Activated T-cell treated with anti-CD3 and anti-CD28 coated beads for 24 hours (primary cell): ENCODE results near the gene SS18L1.

Experiments used
- DNase-seq: peaks from one replicate; pipeline ENCODE4 v3.0.0-alpha.2; 2020; ENCODE audit warnings: low read depth

SS18L1 gene

DNA sequence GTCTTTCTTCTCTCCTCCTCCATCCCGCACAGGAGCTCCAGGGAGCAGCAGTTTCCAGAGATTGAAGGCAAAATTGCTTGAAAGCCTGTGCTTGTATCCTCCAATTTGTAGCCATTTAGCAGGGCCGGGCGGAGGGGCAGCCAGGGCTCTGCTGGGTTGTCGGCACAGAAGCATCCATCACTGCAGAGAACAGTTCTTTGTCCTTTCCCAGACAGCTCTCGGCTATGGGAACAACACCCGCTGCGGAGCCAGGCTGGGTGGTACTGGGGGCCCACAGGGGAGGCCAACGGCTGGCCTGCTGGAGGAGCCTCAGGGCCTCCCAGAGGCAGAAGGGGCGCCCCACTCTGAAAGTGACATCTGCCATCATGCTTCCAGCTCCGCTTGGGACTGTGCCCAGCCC lies 68.7 kb downstream of the SS18L1 start:
- DNase-seq = no peak

DNA sequence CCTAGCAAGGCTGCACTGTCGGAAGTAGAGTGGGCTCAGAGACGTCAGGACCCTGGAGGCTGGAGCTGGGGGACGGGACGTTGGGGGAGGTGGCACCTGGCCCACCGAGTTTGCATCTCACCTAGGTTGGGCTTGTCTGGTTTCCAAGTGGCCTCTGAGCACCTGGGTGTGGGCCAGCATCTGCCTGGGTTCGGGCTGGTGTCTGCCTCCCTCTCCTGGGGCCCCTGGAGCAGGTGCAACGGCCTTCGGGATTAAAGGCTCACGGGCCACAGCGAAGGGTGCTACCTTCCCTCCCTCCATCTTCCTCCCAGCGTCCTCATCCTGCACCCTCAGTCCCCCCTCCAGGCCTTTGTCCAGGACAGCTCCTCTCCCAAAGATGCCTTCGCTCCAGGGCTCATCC lies 70.5 kb downstream of the SS18L1 start:
- DNase-seq = no peak

DNA sequence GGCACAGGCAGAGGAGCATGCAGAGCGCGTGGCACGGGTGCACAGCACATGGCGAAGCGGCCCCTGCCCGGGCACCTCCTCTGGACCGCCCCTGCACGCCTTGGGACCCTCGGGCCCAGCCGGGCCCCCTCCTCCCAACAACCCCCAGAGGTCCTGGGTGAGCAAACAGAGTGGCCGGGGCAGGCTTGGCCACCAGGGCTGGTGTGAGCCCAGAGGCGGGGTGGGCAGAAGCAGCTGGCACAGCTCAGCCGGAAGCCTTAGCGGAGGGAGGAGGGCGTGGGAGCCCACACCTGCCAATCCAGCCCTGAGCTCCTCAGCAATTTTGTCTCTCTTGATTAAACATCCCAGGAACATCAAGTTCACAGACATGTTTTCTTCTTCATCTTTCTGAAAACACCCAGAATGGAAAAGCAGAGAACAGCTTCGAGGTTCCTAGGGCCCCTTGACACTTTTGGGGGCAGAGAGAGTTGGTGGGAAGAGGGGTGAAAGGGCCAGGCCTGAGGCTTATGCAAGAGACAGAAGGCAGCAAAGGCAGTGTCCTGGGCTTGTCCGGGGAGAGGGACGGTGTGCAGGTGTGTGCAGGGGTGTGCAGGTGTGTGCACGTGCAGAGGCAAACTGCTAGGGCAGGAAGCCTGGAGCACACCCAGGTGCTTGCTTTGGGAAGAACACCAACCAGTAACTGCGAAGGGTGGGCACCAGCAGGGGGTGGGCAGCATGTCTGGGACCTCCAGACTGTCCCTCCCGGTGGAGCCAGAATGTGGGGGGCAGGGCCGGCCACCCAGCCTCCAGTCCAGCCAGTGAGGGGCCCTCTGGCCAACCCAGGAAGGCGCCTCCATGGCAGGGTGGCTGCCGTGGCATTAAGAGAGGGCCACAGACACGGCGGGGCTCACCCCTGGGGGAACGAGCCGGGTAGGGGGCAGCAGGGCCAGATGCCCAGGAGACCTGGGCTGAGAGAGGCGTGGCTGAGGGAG lies 71.7 kb downstream of the SS18L1 start:
- no peak for DNase-seq

DNA sequence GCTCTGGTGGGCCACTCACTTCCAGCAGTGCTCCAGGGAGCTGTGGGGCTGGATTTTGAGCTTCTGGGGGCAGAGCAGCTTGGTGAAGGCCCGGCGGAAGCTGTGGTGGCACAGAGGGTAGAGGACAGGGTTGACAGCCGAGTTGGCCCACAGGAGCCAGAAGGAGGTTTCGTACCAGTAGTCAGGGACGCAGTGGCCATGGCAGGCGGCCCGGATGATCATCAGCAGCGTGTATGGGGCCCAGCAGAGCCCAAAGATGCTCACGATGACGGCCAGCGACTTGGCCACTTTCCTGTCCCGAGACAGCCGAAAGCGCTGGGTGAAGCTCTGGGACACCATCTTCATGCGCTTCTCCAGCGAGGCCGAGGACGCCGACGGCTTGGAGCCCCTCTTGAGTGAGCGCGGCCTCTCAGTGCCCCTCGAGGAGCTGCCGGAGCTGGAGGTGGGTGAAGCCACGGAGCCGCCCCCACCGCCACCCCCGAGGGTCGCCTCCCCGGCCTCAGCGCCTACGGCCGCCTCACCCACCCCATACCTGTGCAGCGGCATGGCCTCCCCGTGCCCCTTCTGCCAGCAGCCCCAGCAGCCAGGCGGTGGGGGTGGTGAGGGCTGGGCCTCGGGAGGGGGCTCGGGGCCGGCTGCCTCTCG lies 72.5 kb downstream of the SS18L1 start:
- DNase-seq = no peak

DNA sequence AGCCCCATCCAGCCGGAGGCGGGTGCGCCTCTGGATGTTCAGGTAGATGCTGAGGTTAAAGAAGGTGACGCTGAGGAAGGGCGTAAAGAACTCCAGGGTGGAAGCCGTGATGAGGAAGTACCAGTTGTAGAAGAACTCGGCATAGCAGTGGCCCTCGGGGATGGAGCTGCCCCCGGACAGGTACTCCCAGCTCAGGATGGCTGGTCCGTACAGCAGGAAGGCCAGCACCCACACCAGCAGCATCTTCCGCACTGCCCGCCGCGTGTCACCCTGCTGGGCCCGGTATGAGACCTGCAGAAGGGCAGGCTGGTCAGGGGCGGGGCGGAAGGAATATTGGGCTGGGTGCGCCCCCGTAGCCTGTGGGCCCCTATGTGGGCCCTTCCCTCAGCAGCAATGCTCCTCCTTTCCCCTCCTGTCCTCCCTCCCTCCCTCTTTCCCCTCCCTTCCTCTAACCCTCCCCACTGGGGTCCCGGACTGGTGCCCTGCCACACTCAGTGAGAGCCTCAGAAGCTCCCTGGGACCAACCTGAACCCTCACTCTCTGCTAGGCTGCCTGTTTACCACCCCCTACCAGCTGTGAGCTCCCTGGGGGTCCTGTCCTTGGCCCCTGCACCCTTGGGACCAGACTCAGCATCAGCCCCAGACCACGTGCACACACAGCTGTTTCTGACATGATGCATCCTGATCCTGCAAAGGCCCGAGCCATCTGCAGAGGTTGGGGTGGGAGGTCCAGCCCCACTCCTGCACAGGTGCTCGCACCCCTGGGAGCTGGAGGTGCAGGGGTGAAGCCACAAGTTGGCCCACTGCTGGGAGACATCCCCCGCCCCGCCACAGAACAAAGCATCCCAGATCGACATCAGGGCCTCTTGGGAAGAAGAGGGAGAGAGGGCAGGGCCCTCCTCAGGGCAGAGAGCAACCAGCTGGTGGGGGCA lies 73.3 kb downstream of the SS18L1 start:
- no peak for DNase-seq

DNA sequence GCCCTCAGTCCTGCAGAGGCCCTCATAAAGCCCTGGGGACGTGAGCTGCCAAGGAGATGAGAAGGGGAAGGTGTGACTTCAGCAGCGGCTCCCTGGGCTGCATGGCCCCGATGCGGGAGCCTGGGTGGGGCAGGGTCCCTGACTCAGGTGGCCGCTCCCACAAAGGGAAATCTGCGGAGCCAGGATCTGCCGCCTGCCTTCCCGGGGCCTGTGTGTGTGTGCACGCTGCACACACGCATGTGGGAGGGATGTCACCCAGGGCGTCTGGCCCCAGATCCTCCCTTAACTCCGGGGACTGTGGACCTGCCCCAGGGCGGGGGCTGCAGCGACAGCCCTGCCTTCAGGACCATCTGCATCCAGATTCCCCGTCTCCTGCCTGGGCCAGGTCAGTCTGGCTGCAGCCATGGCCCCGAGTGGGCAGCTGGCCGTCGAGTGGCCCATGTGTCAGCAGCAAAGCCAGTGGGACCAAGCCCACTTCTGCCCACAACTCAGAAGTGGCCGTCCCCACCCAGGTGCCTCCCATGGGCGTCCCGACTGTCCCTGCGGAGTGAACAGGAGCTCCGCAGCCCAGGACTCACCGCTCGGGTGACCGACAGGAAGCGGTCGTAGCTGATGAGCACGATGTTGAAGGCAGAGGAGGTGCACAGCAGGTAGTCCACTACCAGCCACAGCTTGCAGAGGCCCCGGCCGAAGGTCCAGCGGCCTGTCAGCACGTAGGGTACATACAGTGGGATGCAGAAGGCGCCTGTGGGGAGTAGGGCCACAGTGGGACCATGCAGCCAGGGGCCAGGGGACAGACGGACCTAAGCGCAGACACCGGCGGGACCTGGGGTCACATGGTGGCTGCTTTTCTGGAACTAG lies 74.6 kb downstream of the SS18L1 start:
- no peak for DNase-seq

DNA sequence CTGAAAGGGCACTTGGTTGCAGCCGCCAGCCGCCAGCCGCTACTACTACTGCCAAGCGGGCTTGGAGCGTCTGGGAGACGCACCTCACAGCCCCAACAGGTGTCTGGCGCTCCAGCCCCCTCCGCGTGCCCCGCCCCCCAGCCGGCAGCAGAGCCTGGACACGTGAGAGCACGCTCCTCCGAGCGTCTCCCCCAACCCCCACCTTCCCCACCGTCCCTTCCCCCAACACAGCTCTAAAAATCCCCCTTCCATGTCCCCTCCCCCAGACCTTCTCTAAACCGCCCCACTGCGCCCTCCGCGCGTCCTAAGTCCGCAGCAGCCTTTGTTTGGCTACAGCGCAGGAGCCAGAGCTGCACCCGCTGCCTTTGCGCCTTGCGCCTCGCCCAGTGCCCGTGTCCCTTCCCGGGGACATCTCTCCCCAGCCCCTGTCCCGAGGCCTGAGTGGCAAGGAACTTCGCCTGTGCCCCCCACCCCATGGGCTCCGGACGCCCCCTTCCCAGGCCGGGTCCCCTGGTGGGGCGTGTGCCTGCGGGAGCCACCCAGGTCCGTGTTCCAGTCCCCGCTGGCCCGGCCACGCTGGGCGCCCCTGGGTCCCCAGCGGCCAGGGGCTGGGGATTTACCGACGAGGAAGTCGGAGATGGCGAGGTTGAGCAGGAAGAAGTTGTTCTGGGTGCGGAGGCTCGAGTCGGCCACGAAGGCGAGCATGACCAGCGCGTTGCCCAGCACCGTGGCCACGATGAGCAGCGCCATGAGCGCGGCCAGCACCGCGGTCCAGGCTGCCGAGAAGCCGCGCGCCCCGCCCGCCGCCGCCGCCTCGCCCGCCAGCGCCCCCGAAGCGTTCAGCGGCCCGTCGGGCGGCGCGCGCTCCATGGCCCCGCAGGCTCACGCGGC lies 75.8 kb downstream of the SS18L1 start:
- DNase-seq = no peak

DNA sequence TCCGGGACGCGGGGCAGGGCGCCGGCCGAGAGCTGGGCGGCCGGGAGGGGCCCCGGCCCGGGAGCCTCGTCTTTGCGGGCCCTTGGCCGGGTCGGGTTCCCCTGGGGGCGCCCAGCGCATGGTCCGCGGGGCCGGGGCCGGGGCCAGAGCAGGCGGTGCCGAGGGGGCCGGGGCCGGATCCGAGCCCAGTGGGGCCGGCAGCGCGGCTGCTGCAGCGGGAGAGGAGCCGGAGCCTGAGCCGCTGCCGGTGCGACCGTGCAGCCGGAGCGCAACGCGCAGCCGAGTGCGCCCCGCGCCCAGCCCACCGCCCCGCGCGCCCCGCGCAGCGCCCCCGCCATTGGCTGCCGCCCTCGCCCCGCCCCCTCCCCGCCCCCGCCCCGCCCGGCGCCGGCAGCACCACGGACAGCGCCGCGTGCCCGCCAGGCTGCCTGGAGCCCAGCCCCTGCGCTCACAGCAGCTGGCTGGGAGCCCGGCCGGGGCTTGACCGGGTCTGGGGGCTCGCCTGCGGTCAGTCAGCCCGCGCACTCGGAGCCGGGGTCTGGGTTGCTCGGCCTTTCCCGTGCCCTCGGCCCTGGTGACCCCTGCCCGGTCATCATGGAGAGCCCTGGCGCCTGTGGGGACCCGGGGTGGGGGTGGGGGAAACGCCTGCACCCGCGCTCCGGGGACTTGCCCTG lies 76.6 kb downstream of the SS18L1 start, which contains the start of gene HRH3:
TSS of gene HRH3 (minus strand) at position 287 of the 674 bp plus-strand sequence. CDS start 308 bp downstream, outside the sequence.
- DNase-seq = peak; percentile 24

DNA sequence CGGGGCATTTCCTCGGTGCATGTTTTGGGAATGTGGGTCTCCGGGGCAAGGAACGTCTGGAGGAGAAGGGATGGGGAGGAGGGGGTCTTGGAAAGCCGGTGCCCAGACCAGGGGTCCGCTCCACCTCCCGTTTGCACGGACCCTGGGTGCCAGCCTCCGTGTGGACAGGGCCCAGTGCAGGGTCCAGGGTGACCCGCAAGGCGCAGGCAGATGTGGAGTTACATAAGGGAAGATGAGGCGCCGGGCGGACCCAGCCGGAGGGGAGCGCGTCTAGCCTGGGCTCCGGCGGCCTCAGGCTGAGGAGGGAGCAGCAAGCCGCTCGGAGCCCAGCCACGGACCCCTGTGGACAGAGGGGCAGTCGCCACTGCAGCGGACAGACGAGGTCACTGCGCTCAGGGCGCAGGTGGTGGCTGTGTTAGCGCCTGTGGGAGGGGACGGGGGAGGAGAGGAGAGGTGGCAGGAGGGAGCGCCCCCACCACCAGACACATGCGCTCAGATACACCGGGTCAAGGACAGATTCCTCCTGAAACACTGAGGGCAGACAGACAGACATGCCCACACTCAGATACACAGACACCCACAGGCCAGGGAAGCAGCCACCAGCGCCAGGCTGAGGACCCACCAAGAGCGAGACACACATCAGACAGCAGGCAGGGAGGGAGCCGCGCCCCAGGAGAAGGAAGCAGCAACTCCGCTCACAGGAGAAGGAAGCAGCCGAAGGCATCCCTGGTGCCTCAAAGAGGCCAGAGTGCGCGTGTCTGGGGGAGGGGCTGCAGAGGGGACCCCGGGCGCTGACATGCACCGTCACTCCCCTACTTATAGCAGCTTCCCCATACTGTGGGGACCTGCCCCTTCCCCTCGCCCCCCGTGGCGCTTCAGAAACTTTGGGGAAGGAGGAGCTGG lies 77.3 kb downstream of the SS18L1 start:
- no peak for DNase-seq

DNA sequence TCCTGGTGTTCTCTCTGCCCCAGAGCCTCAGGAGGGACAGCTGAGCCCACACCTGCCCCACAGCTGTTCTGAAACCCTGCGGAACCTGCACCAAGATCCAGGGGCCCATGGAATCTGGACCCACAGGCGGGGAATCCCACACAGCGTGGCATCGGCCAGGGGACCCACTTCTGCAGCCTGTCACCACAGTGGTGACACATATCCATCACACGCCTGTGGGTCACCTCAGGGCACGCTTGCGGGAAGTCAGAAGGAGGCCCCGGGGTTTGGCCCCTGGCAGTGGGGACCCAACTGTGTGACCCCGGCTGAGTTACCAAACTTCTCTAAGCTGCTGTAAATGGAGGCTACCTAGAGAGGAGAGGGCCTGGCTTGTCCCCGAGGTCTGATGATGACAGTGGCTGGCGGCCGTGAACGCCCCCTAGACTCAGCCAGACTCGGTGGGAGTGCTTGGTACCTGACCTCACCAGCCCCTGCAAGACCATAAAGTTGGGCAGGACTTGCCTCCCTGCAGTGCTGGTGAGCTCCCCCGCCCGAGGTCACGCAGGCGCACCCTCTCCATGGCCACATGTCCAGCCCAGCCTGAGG lies 78.8 kb downstream of the SS18L1 start:
- DNase-seq = no peak

DNA sequence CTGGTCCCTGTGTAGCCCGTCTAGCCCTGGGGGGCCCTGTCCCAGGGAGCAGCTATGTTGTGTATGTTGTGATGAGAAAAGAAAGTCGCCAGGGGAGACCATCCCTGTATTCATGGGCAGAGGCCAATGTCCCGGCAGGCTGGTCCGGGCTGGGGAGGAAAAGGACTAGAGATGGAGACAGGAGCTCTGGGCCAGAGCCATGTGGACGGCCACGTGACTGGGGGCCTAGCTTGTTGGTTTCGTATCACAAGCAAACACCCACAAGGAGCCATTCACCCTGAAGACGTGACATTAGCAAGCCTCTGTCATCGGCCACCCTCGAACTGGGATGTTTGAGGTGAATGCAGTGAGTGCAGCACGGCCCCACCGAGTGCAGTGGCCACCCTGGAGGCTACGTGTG lies 79.4 kb downstream of the SS18L1 start:
- DNase-seq = no peak

DNA sequence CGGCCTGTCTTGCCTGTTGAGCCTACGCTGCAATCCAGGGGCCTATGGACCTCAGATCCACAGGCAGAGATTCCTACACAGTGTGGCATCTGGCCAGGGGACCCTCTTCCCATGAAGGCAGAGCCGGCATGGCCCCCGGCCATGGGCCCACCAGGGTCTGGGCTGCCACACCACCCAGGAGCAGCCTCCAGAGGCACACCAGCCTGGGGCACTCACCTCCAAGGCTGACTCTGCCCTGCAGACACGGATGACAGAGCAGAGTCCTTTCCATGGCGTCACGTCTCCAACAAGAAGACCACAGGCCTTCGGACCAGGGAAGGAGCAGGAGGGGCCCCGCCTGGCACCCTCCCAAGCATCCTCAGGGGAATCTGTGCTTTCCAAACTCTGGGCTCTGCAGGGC lies 80.0 kb downstream of the SS18L1 start:
- DNase-seq = no peak

DNA sequence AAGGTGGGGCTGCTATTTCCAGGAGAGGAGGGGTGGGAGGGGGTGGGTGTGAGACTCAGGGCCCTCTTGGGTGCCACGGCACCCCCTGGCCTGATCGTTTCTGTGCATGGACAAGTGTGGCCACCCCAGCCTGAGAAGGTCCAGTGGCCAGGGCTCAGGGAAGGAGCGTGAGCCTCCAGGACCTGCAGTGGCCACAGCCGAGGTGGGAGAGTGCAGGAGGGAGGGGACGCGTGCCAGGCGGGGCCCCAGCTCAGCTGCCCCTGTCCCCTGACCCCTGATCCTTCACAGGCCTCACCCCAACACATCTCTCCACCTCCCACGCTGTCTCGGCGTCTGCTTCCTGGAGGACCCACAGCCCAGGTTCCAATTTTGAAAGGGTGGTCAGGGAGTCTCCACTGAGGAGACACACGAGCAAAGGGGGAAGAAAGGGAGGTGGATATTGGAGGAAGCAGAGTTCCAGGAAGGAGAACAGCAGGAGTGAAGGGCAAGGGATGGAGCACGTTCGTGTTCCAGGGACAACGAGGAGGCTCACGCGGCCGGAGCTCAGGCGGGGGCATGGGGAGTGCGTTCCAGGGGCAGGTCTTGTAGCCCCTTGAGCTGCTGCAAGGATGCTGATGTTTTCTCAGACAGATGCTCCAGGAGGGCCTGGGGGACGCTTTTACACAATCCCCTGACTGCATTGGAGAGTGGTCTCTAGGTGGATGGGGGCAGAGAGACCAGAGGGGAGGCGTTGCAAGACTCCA lies 80.7 kb downstream of the SS18L1 start:
- DNase-seq = no peak

DNA sequence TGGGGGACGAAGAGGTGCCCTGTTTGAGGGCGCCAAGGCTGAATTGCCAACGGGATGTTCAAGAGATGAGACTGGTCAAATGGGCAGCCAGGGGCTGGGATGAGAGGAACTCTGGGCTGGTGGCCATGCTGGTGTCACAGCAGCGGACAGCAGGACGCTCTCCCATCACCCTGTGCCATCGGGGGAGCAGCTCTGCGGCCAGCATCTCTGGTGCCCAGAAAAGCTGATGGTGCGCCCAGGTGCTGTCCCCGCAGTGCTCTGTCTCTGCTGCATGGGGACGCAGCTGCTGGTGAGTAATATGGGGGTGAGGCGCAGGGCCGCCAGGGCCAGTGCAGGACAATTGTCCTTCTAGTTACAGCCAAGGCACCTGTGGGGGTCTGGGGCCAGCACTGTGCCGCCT lies 81.5 kb downstream of the SS18L1 start:
- no peak for DNase-seq

DNA sequence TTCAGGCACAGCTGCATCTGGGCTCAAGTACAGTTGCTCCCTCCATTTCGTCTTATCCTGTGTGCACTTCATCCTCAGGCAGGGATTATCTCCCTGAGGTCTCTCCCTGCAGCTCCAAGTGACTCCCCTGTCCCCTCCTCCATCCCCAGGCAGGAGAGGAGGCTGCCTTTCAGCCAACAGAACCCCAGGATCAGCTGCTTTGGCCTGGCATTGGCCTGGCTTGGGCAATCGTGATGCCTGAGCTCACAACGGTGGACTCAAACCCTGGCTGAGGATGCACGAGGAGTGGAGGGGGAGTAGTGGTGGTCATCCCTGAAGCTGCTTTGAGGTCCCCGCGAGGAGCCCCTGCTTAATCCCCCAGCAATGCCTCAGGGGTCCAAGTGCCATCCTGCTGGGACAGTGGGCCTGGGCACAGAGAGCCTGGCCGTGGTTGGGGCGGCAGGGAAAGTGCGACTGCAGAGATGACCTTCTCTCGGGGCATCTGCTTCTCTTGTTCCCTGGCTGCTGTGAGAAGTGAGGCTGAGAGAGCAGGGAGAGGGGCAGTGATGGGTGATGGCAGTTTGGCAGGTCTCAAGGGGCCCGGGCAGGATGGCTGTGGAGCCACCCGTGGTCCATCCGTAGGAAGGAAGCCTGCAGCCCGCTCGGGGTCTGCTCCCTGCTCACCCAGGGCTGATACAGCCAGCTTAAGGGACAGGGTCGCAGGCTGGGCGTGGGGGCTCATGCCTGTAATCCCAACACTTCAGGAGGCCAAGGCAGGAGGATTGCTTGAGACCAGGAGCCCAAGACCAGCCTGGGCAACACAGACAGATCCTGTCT lies 82.5 kb downstream of the SS18L1 start:
- no peak for DNase-seq
